BLaER1 treated with 17β-estradiol and CSF1 and Interleukin-3, amounts not matched to agents 10 nM and 100 nM (cell line): ENCODE data around the gene ESM1.

ENCODE experiments used
- H3K27ac ChIP-seq, 11 experiments: shearing (Covaris generic); formaldehyde crosslinking; 2 replicates each; pipeline ENCODE4 v1.8.1; 2022
- H3K27me3 ChIP-seq, 11 experiments: shearing (Covaris generic); formaldehyde crosslinking; 2 replicates each; pipeline ENCODE4 v1.8.1; 2022
- H3K36me3 ChIP-seq, 11 experiments: shearing (Covaris generic); formaldehyde crosslinking; 2 replicates each; pipeline ENCODE4 v1.8.1; 2022
- H3K4me1 ChIP-seq, 10 experiments: shearing (Covaris generic); formaldehyde crosslinking; 2 replicates each; pipeline ENCODE4 v1.8.1; 2022
- H3K4me2 ChIP-seq, 11 experiments: shearing (Covaris generic); formaldehyde crosslinking; 2 replicates each; pipeline ENCODE4 v1.8.1; 2022
- H3K4me3 ChIP-seq, 10 experiments: shearing (Covaris generic); formaldehyde crosslinking; 2 replicates each; pipeline ENCODE4 v1.8.1; 2022
- H3K9ac ChIP-seq, 11 experiments: shearing (Covaris generic); formaldehyde crosslinking; 2 replicates each; pipeline ENCODE4 v1.8.1; 2022
- H3K9me3 ChIP-seq, 11 experiments: shearing (Covaris generic); formaldehyde crosslinking; replicated peaks in 1 of 11; 2 replicates each; pipeline ENCODE4 v1.8.1; 2022
- H4K20me1 ChIP-seq, 11 experiments: shearing (Covaris generic); formaldehyde crosslinking; 2 replicates each; pipeline ENCODE4 v1.8.1; 2022
- Cebpa-rat ChIP-seq, 11 experiments: shearing (Covaris generic); IDR thresholded peaks; 2 replicates each; pipeline ENCODE4 v1.8.1; 2022

ESM1 gene

DNA sequence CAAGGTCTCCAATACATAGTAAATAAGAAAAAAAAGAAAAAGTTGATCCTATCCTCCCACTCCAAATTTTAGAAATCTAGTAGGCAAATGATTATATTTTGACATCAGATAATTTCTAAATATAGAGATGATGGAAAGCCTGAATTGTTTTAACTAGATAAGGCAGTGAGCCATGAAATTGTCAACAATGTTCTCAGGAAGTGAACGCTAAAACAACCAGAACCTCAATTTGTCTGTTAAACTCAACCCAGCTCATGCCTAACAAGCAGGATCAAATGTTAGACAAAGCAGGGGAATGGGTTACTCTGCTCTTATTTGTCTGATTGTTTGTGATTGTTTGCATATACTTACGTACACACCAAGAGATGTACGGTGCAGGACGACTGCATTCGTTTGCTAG is 49.2 kb downstream of the ESM1 start:
- Histone ChIP-seq H3K36me3 (no peaks in the 10 kb centered on the region; a peak in 1 of 22 replicates), H3K27me3 (no peaks in the 10 kb centered on the region), H3K9me3 (peaks cover 14 to 52% (median 28%) of the 10 kb centered on the region in 11 experiments; a peak in 21 of 22 replicates), H3K4me3 (peak overlapping the region in 3 of 10 experiments; percentile 10 to 40 (median 15); a peak in 4 of 20 replicates), H3K9ac (peak overlapping the region in 6 of 11 experiments; percentile 0 to 40 (median 30); a peak in 4 of 22 replicates), H3K4me2 (peak overlapping the region; percentile 42 to 83 (median 72)), H4K20me1 (no peaks in the 10 kb centered on the region), H3K27ac (peak overlapping the region in 8 of 11 experiments; percentile 12 to 55 (median 38); a peak in 13 of 22 replicates), H3K4me1 (peaks cover 6 to 73% (median 35%) of the 10 kb centered on the region in 10 experiments; a peak in 19 of 20 replicates)
- no peak for TF ChIP-seq Cebpa-rat (IDR thresholded peaks at IDR 0.05)

DNA sequence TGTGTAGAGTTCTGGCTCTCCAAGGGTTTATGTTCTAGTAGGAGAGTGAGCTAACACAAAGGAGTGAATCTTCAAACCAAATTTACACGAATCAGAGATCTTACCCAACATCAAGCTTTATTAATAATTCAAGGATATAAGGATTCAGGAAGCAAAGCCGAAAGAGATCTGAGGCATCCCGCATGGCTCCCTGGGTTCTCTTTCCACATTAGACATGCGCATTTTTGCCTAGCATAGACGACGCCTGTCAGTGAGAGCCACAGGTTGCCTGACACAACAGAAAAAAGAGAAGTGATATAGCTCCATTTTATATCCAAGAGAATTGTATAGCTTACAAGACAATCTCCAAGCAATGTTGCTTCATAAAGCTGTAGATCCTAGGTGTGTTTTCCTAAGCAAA is 52.6 kb downstream of the ESM1 start:
- H3K9ac ChIP-seq, result no peak overlapping the region
- TF ChIP-seq Cebpa-rat (IDR thresholded peaks at IDR 0.05), result no peak
- H3K27ac ChIP-seq, result no peak overlapping the region
- peaks cover 0 to 48% (median 22%) of the 10 kb centered on the region in 11 experiments; a peak in 18 of 22 replicates for H3K9me3 ChIP-seq
- H3K4me1 ChIP-seq, result peaks cover 6 to 49% (median 35%) of the 10 kb centered on the region in 10 experiments; a peak in 19 of 20 replicates
- peak overlapping the region in 6 of 11 experiments; percentile 0 to 34 (median 11); a peak in 5 of 22 replicates for H3K4me2 ChIP-seq
- H3K4me3 ChIP-seq, result no peak overlapping the region
- no peaks in the 10 kb centered on the region; a peak in 1 of 22 replicates for H3K36me3 ChIP-seq
- H4K20me1 ChIP-seq, result no peaks in the 10 kb centered on the region
- H3K27me3 ChIP-seq, result no peaks in the 10 kb centered on the region

DNA sequence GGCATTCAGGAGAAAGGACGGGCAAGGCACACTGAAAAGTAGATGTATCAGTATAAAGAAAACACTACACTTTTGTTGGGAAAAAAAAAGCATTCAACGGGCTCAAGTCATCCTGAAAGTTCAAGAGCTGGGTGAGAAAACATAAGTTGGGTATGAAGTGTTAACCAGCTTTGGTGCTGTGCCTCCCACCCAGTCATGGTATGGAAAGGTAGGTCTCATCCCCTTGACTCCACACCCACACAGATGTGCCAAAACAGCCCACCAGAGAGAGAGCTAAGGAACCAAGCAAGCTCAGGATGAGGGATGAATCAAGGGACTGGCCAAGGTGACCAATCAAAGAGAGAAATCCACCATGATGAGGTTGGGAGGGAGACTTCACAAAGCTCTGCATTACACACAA is 54.7 kb downstream of the ESM1 start:
- Histone ChIP-seq H3K9me3 (peaks cover 6 to 62% (median 34%) of the 10 kb centered on the region in 11 experiments; a peak in 21 of 22 replicates), H3K36me3 (no peaks in the 10 kb centered on the region), H3K27ac (no peak overlapping the region), H3K4me2 (no peak overlapping the region), H3K4me1 (peaks cover 0 to 31% (median 16%) of the 10 kb centered on the region in 10 experiments; a peak in 15 of 20 replicates), H3K4me3 (no peak overlapping the region), H3K9ac (no peak overlapping the region), H4K20me1 (no peaks in the 10 kb centered on the region), H3K27me3 (no peaks in the 10 kb centered on the region)
- no peak for TF ChIP-seq Cebpa-rat (IDR thresholded peaks at IDR 0.05)
